Measurements from ENCODE around the gene CITED2.

The CITED2 gene

GRCh38 chr6:139391709-139392108 lies 17.3 kb upstream of the CITED2 start:
- in situ Hi-C loops (cut with HindIII; ENCODE audit: low pct_ligation_motif_present, low pct_unique_long_range_greater_than_20kb, low sequenced_read_pairs): no loop called here
- no peak for DNase-seq

- in situ Hi-C loops (cut with HindIII; ENCODE audit: low pct_ligation_motif_present, low pct_unique_long_range_greater_than_20kb, low sequenced_read_pairs): no loop called here
Measured at GRCh38 chr6:139390447-139390846, 16.0 kb upstream of the CITED2 start.

GRCh38 chr6:139388384-139388783 lies 13.9 kb upstream of the CITED2 start:
- in situ Hi-C loops (cut with HindIII; ENCODE audit: low pct_ligation_motif_present, low pct_unique_long_range_greater_than_20kb, low sequenced_read_pairs): no loop called here
- no peak for DNase-seq

More at GRCh38 chr6:139390447-139390846, 16.0 kb upstream of the CITED2 start:
- DNase-seq: no peak

GRCh38 chr6:139386404-139386803 lies 12.0 kb upstream of the CITED2 start:
- in situ Hi-C loops (cut with HindIII; ENCODE audit: low pct_ligation_motif_present, low pct_unique_long_range_greater_than_20kb, low sequenced_read_pairs): no loop called here

DNA sequence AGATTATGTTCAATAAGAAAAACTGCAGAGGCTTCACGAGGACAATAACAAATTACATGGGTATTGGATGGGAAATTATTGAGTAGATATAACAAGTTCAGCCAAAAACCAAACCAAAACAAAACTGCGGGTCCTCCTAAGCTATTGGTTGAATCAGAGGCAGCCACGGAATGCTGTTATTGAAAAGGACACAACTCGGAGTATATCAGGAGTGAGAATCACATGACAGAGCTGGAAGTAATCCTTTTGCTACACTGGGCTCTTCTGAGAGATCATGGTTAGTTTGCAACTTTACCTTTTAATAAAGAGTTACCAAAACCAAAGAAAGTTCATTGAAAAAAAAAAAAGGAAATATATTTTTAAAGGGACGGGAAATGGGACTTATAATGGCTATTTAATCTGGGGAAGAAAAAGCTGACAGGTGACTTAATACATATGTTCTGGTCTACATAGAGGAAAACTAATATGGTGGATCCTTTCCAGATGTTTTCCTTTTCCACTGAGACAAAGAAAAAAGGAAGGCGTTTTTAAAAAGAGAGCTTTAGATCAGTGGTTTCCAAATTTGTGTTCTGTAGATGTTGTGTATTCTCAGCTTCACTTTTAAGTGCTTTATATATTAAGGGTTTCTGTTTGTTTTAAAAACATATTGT lies 6.9 kb upstream of the CITED2 start:
- no peak for DNase-seq
- in situ Hi-C loops (cut with HindIII; ENCODE audit: low pct_ligation_motif_present, low pct_unique_long_range_greater_than_20kb, low sequenced_read_pairs): no loop called here

More at GRCh38 chr6:139386404-139386803, 12.0 kb upstream of the CITED2 start:
- no peak for DNase-seq

DNA sequence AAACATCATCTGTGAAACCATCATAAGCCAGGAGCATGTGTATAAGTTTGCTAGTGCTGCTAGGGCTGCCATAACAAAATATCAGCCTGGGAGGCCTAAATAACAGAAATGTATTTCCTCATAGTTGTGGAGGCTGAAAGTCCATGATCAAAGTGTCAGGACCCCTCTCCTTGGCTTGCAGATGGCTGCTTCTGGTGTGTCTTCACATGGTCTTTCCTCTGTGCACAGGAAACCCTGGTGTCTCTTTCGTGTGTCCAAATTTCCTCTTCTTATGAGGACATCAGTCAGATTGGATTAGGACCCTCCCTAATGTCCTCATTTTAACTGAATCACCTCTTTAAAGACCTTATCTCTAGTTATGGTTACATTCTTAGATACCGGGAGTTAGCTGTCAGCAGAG lies 6.2 kb upstream of the CITED2 start:
- in situ Hi-C loops (cut with HindIII; ENCODE audit: low pct_ligation_motif_present, low pct_unique_long_range_greater_than_20kb, low sequenced_read_pairs): no loop called here

GRCh38 chr6:139380168-139380567 lies 5.7 kb upstream of the CITED2 start:
- DNase-seq: no peak
- in situ Hi-C loops (cut with HindIII; ENCODE audit: low pct_ligation_motif_present, low pct_unique_long_range_greater_than_20kb, low sequenced_read_pairs): no loop called here

More for the DNA sequence above, 6.2 kb upstream of the CITED2 start:
- DNase-seq: no peak

DNA sequence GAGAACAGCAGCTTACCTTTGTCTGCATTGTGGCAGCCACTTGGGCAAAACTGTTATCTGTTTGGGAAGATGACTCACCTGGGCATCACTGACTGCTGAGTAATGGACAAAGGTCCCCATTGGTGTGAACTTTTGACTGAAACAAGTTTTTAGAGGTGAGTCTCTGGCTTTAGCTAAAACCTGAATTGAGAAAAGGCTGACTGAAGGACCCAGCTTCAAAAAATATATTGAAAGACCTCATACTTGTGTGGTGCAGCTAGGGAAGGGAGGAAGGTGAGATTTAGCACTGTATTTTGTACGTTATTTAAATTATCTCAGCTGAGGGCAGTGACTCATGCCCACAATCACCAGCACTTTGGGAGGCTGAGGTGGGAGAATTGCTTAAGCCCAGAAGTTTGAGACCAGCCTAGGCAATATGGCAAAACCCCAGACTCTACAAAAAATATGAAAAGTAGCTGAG lies 4.5 kb upstream of the CITED2 start:
- DNase-seq: no peak
- in situ Hi-C loops (cut with HindIII; ENCODE audit: low pct_ligation_motif_present, low pct_unique_long_range_greater_than_20kb, low sequenced_read_pairs): loop anchor here (10.0 kb wide), 1 partner anchor 156 kb away; no protein-coding TSS in a partner anchor

DNA sequence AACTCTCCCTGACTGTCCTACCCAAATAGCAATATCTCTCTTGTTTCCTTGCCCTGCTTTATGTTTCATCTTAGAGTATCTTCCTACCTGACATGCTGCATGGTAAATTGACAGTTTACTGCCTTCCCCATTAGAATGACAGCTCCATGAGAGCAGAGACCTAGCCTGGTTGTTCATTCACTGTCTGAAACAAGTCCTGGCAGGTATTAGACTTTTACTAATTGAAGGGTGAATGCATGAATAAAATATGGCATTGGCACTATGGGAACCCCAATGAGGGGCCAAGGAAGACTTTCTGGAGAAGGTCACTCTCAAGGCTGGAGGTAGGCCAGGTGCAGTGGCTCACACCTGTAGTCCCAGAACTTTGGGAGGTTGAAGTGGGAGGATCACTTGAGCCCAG lies 3.8 kb upstream of the CITED2 start:
- DNase-seq: no peak
- in situ Hi-C loops (cut with HindIII; ENCODE audit: low pct_ligation_motif_present, low pct_unique_long_range_greater_than_20kb, low sequenced_read_pairs): loop anchor here (10.0 kb wide), 1 partner anchor 157 kb away; no protein-coding TSS in a partner anchor

DNA sequence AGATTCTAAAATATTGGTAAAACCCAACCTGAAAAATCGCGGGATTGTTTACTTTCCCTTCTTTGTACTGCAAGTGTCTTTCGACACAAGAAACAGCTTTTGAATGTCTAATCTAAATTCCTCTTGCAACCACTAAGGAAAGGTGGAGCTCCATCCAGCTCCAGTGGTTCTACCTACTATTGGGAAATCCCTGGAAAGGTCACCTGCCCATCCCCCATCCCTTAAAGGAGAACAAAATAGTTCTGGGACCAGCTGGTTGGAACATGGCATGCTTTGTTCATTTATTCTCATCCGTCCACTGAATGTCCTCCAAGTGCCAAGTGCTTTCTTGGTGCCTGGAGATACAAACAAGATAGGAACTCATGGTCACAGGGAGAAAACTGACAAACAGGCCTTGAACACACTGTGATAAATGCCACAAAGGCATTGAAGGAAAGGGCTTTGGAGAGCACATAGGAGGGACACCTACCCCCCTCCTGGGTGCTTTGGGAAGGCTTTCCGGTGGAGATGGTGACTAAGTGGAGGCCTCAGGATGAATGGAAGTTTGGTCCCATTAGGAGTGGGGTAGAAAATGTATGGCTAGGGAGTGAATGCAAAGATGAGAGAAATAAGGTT lies 2.3 kb upstream of the CITED2 start:
- DNase-seq: peak; percentile 52
- in situ Hi-C loops (cut with HindIII; ENCODE audit: low pct_ligation_motif_present, low pct_unique_long_range_greater_than_20kb, low sequenced_read_pairs): loop anchor here (10.0 kb wide), 1 partner anchor 158 kb away; no protein-coding TSS in a partner anchor

DNA sequence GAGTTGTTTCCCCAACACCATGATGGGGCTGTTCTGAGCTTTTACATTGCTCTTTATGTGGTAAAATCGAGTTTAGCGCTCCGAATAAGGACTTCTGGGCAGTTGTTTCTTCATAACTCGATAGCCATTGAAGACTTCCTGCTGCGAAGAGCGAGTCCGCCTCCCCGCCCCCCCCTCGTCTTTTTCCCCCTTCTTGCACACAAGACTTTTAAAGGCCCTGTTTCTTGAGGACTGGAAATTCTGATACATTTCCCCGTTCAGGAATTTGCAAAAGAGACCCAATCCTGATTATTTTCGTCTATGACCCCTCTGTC lies 1.5 kb upstream of the CITED2 start:
- in situ Hi-C loops (cut with HindIII; ENCODE audit: low pct_ligation_motif_present, low pct_unique_long_range_greater_than_20kb, low sequenced_read_pairs): loop anchor here (10.0 kb wide), 1 partner anchor 159 kb away; no protein-coding TSS in a partner anchor
- DNase-seq: peak; percentile 34

DNA sequence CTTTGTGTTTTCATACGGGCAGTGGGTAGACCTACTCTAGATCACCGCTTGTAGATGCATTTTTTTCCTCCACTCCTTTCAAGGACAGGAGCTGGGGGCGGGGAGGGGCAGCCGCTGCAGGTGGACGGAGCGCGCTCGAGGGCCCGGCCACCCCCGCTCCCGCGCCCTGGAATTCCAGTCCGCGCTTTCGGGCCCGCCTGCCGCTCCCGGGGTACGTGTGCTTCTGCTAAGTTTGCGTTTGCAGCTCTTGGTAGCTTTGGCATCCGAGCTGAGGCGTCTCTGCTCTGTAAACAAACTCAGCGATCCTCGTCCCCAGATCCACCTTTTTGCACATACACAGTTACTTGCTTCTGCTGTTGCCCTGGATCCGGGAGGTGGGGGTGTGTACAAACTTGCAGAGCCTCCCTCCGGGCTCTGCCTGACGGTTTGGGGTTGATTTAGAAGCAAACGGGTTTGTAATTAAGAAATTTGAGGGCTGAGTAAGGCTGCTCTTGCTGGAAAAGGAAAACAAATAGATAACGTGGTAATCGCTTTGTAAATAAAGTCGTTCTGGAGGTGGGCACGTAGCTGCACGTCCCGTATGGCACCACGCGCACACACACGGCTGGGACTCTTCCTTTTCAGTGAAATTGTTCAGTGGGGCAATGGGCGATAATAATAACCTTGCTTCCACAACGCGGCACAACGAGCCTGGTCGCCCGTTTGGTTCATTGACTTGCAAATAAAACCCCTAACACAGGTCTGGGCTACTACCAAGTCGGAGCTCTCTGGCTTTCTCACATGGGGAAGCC lies 973 bp upstream of the CITED2 start:
- in situ Hi-C loops (cut with HindIII; ENCODE audit: low pct_ligation_motif_present, low pct_unique_long_range_greater_than_20kb, low sequenced_read_pairs): loop anchor here (10.0 kb wide), 1 partner anchor 159 kb away; no protein-coding TSS in a partner anchor
- peak; percentile 91 for DNase-seq

DNA sequence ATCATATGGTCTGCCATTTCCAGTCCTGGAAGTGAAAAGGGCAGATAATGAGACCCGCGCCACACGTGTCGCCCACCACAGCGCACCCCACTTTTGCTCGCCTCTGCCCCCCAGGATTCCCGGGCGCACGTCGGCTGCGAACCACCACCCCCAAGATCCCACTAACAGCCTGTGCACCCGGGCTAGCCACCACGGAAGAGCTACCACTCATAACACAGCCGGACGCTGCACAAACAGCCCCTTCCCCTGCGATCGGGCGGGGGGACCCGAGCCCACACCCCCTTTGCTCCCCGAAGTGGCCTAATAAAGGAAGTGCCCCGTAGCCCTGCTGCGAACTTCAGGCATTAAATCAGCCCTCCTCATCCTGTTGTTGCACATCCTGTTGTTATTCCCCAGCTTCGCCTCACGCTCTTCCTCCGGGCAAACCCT lies 506 bp downstream of the CITED2 start:
- in situ Hi-C loops (cut with HindIII; ENCODE audit: low pct_ligation_motif_present, low pct_unique_long_range_greater_than_20kb, low sequenced_read_pairs): loop anchor here (10.0 kb wide), 1 partner anchor 161 kb away; no protein-coding TSS in a partner anchor
- DNase-seq: no peak

- peak; percentile 33 for DNase-seq
- in situ Hi-C loops (cut with HindIII; ENCODE audit: low pct_ligation_motif_present, low pct_unique_long_range_greater_than_20kb, low sequenced_read_pairs): loop anchor here (10.0 kb wide), 1 partner anchor 161 kb away; no protein-coding TSS in a partner anchor
Measured at GRCh38 chr6:139373154-139373927, 1.1 kb downstream of the CITED2 start.

DNA sequence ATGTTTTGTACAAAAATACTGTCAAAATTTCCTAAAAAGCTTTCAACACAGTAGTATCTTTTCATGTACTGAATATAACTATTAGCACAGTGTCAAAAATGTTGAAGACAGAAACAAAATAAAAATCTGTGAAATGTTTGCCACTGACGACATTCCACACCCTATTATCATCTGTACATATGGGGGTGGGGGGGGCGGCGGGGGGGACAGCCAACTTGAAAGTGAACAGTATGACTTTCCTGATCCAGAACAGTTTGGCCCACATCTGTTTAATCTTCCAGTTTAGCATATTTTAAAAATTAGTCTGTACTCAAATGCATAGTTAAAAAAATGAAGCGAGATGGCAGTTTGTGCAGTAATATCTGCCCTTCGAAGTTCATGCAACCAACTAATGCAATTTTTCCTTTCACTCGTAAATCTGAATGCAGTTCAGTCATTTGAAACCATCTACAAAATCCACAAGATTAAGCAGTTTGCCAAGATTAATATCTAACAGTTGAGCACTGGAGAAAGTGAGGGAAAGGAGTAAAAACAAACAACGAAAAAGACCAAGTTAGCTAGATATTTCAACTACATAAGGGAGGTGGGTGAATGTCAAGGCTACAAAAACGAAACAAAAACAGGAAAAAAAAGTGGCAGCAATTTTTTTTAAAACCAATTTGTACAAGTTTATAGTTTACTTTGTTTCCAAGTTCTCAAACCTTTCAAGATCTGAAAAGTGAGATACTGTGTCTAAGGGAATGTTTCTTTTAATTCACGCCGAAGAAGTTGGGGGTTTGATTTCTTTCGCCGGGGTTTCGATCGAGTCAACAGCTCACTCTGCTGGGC lies 1.9 kb downstream of the CITED2 start:
- in situ Hi-C loops (cut with HindIII; ENCODE audit: low pct_ligation_motif_present, low pct_unique_long_range_greater_than_20kb, low sequenced_read_pairs): loop anchor here (10.0 kb wide), 1 partner anchor 162 kb away; no protein-coding TSS in a partner anchor
- DNase-seq: no peak

GRCh38 chr6:139371421-139372203 lies 2.8 kb downstream of the CITED2 start:
- no peak for DNase-seq
- in situ Hi-C loops (cut with HindIII; ENCODE audit: low pct_ligation_motif_present, low pct_unique_long_range_greater_than_20kb, low sequenced_read_pairs): loop anchor here (10.0 kb wide), 1 partner anchor 163 kb away; no protein-coding TSS in a partner anchor

- in situ Hi-C loops (cut with HindIII; ENCODE audit: low pct_ligation_motif_present, low pct_unique_long_range_greater_than_20kb, low sequenced_read_pairs): loop anchor here (10.0 kb wide), 1 partner anchor 164 kb away; no protein-coding TSS in a partner anchor
Measured at GRCh38 chr6:139370999-139371345, 3.5 kb downstream of the CITED2 start.

More at GRCh38 chr6:139370999-139371345, 3.5 kb downstream of the CITED2 start:
- no peak for DNase-seq

All from ACHN (cell line).